Skin of body (tissue), 1 donor: ENCODE results near the gene MRPS9. TPM values are rescaled to one million over a fixed set of nuclear protein-coding genes. Genes with fewer than 3 reads are reported as not detected.

Experiments
- total RNA-seq: library from RNA; depleted of rRNA; stranded (reverse); fragments of >200 nt; gene quantifications from one replicate; pipeline ENCODE4 v1.2.3, GENCODE V29; 2014

MRPS9 gene
- total RNA-seq, 1 donor from 2014 or later = 20.5 TPM

Other genes with a start within 250 kb of the MRPS9 start
- gene POU3F3, start 184.0 kb upstream of the MRPS9 start, total RNA-seq = 0.59 TPM
- not detected for gene GPR45, start 203.7 kb downstream of the MRPS9 start, total RNA-seq